Stimulated activated CD8-positive, alpha-beta memory T cell treated with anti-CD3 and anti-CD28 coated beads, Interleukin-7, amount 100 ng/mL, for 24 hours (primary cell): ENCODE data around the gene STARD3NL.
"Not testable (repeated sequence)": the region's sequence is repeated elsewhere in the genome, so short reads cannot be mapped to it uniquely, and the experiment has no call there.

Source experiments
- DNase-seq: peaks from one replicate; pipeline ENCODE4 v3.0.0-alpha.2; 2020; ENCODE audit warnings: low read depth

The STARD3NL gene

GRCh38 chr7:38223306-38223705, 45.3 kb downstream of the STARD3NL start:
- DNase-seq: no peak

GRCh38 chr7:38224392-38224791, 46.3 kb downstream of the STARD3NL start:
- DNase-seq: no peak

- DNase-seq: no peak
Measured at GRCh38 chr7:38229386-38229785, 51.3 kb downstream of the STARD3NL start.

GRCh38 chr7:38229884-38230642, 52.0 kb downstream of the STARD3NL start:
- no peak for DNase-seq

GRCh38 chr7:38232502-38233366, 54.7 kb downstream of the STARD3NL start:
- DNase-seq: peak; percentile 54

- DNase-seq: not testable (repeated sequence)
Measured at GRCh38 chr7:38234759-38235158, 56.7 kb downstream of the STARD3NL start.

GRCh38 chr7:38235606-38236005, 57.6 kb downstream of the STARD3NL start:
- no peak for DNase-seq

- not testable (repeated sequence) for DNase-seq
Measured at GRCh38 chr7:38239129-38239528, 61.1 kb downstream of the STARD3NL start.

GRCh38 chr7:38241071-38241470, 63.0 kb downstream of the STARD3NL start:
- no peak for DNase-seq

GRCh38 chr7:38242814-38243213, 64.8 kb downstream of the STARD3NL start:
- DNase-seq: no peak

- not testable (repeated sequence) for DNase-seq
Measured at GRCh38 chr7:38243345-38243744, 65.3 kb downstream of the STARD3NL start.

- no peak for DNase-seq
Measured at GRCh38 chr7:38244516-38244915, 66.5 kb downstream of the STARD3NL start.

- no peak for DNase-seq
Measured at GRCh38 chr7:38245409-38245977, 67.4 kb downstream of the STARD3NL start.

GRCh38 chr7:38248069-38248567, 70.1 kb downstream of the STARD3NL start:
- DNase-seq: no peak

GRCh38 chr7:38249849-38250248, 71.8 kb downstream of the STARD3NL start:
- not testable (repeated sequence) for DNase-seq

- DNase-seq: no peak
Measured at GRCh38 chr7:38257350-38257677, 79.3 kb downstream of the STARD3NL start.

- DNase-seq: not testable (repeated sequence)
Measured at GRCh38 chr7:38259157-38259556, 81.1 kb downstream of the STARD3NL start.

- not testable (repeated sequence) for DNase-seq
Measured at GRCh38 chr7:38261601-38262000, 83.6 kb downstream of the STARD3NL start.

GRCh38 chr7:38262026-38262425, 84.0 kb downstream of the STARD3NL start:
- DNase-seq: not testable (repeated sequence)

- DNase-seq: no peak
Measured at GRCh38 chr7:38262545-38262944, 84.5 kb downstream of the STARD3NL start.

- not testable (repeated sequence) for DNase-seq
Measured at GRCh38 chr7:38263274-38263673, 85.2 kb downstream of the STARD3NL start.

- DNase-seq: not testable (repeated sequence)
Measured at GRCh38 chr7:38264602-38265001, 86.6 kb downstream of the STARD3NL start.

- not testable (repeated sequence) for DNase-seq
Measured at GRCh38 chr7:38265958-38266357, 87.9 kb downstream of the STARD3NL start.
